CD8-positive, alpha-beta memory T cell (primary cell): Measurements from ENCODE around the gene PPM1L. TPM values are rescaled to one million over a fixed set of nuclear protein-coding genes. Genes with fewer than 3 reads are reported as not detected.

Experiments used
- CTCF ChIA-PET: fragments of 350-600 bp; sonication (Branson Sonifier 250); formaldehyde crosslinking; loops from one replicate; lab custom pipeline; 2021; ENCODE audit warnings: antibody characterized with exemption; lab: Charles Lee
- POLR2A ChIA-PET: fragments of 350-600 bp; sonication (Branson Sonifier 250); formaldehyde crosslinking; loops from one replicate; lab custom pipeline; 2021; ENCODE audit warnings: antibody characterized with exemption; lab: Charles Lee
- DNase-seq, 5 donors: peaks; one replicate each; pipeline versions ENCODE4 v3.0.0 to v3.0.0-alpha.2; 2020 to 2022; ENCODE audit warnings: mixed read lengths in 1 of 5
- H3K27ac ChIP-seq: one replicate; pipeline ENCODE4 v1.7.0; 2013; ENCODE audit warnings: low read depth, mild to moderate bottlenecking, low read length, moderate library complexity
- H3K27me3 ChIP-seq: 2 replicates; pipeline ENCODE4 v1.7.0; 2013; ENCODE audit warnings: low read length, mild to moderate bottlenecking; ENCODE audit not compliant: insufficient read depth, poor library complexity, severe bottlenecking
- H3K36me3 ChIP-seq: 2 replicates; pipeline ENCODE4 v1.7.0; 2013; ENCODE audit warnings: mild to moderate bottlenecking, low read length, moderate library complexity; ENCODE audit not compliant: insufficient read depth
- H3K4me1 ChIP-seq: 2 replicates; pipeline ENCODE4 v1.7.0; 2013; ENCODE audit warnings: mild to moderate bottlenecking, low read length, moderate library complexity; ENCODE audit not compliant: insufficient read depth
- H3K4me3 ChIP-seq: 2 replicates; pipeline ENCODE4 v1.7.0; 2013; ENCODE audit warnings: mild to moderate bottlenecking, low read length
- H3K9me3 ChIP-seq: 2 replicates; pipeline ENCODE4 v1.7.0; 2013; ENCODE audit warnings: mild to moderate bottlenecking, low read length
- H3K27ac Mint-ChIP-seq, 8 donors: one replicate each; pipeline ENCODE4 v1.8.0; 2020 to 2021; ENCODE audit warnings: mixed read lengths in 8 of 8, mild to moderate bottlenecking in 6 of 8, inconsistent platforms in 3 of 8, moderate library complexity in 3 of 8
- H3K27me3 Mint-ChIP-seq, 2 donors: one replicate each; pipeline ENCODE4 v1.8.0; 2020 to 2021; ENCODE audit warnings: mixed read lengths in 2 of 2, mild to moderate bottlenecking in 1 of 2, moderate library complexity in 1 of 2
- H3K36me3 Mint-ChIP-seq, 3 donors: one replicate each; pipeline ENCODE4 v1.8.0; 2020 to 2021; ENCODE audit warnings: mixed read lengths in 3 of 3, inconsistent platforms in 1 of 3, mild to moderate bottlenecking in 1 of 3
- H3K4me1 Mint-ChIP-seq, 3 donors: one replicate each; pipeline ENCODE4 v1.8.0; 2020 to 2021; ENCODE audit warnings: mixed read lengths in 3 of 3, inconsistent platforms in 1 of 3, mild to moderate bottlenecking in 1 of 3
- H3K4me3 Mint-ChIP-seq, 7 donors: one replicate each; pipeline ENCODE4 v1.8.0; 2020 to 2021; ENCODE audit warnings: mixed read lengths in 7 of 7, mild to moderate bottlenecking in 6 of 7, moderate library complexity in 4 of 7, inconsistent platforms in 2 of 7
- H3K9me3 Mint-ChIP-seq, 5 donors: one replicate each; pipeline ENCODE4 v1.8.0; 2020 to 2022; ENCODE audit warnings: mixed read lengths in 5 of 5, mild to moderate bottlenecking in 3 of 5, moderate library complexity in 2 of 5, inconsistent platforms in 1 of 5
- polyA plus RNA-seq: library from polyadenylated mRNA; unstranded; fragments of 300-500 nt; fragmentation: Illumina TruSeq; gene quantifications from one replicate; pipeline ENCODE4 v1.2.3, GENCODE V29; 2021
- total RNA-seq, 2 experiments: library from RNA; stranded (reverse); gene quantifications; one replicate each; pipeline ENCODE4 v1.2.3, GENCODE V29; 2021

The PPM1L gene
- total and polyA plus RNA-seq, 3 experiments from 2014 or later: 1.3 to 4.4 (median 3.8) TPM

DNA sequence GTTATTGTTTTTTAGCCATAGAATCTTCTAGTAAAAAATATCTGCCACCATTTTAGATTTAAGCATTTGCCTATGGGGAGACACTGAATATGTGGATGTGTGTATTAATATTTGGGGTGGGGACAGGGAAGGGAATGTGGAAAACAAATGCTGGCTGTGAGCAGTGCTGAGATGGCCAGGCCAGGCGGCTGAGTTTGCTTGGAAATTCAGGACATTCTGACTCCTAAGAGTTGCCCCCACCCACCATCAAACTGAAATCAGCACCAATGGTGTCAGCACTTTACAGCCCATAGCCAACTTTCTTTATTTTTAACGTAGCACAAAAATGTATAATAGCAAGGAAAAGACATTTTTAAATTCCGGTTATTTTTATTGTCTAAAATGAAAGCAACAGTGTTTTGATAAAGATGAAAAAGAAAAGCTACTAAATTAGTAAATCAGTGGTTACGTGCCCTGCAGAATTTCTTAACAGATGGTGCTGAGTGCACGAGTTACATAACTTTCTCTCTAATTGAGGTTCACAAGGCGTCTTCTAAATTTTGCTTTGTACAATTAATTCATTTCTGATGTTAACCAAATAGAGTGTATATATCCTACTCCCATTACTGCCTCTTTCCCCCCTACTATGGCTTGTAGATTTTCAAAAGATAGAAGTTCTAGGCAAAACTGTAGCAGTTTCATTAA, 315.1 kb downstream of the PPM1L start:
- no peak overlapping the region for H3K4me3 Mint-ChIP-seq
- no peaks in the 10 kb centered on the region for H3K4me1 Mint-ChIP-seq
- H3K36me3 ChIP-seq: no peaks in the 10 kb centered on the region
- peaks cover 0 to 9% (median 3%) of the 10 kb centered on the region in 3 donors for H3K36me3 Mint-ChIP-seq
- no peaks in the 10 kb centered on the region for H3K9me3 Mint-ChIP-seq
- ChIA-PET POLR2A (no interaction called here), CTCF (no interaction called here)
- no peak overlapping the region for H3K27ac ChIP-seq
- no peaks in the 10 kb centered on the region for H3K27me3 Mint-ChIP-seq
- no peak for DNase-seq
- no peak overlapping the region for H3K27ac Mint-ChIP-seq
- H3K9me3 ChIP-seq: no peaks in the 10 kb centered on the region
- H3K27me3 ChIP-seq: no peaks in the 10 kb centered on the region
- no peaks in the 10 kb centered on the region for H3K4me1 ChIP-seq
- H3K4me3 ChIP-seq: no peak overlapping the region

DNA sequence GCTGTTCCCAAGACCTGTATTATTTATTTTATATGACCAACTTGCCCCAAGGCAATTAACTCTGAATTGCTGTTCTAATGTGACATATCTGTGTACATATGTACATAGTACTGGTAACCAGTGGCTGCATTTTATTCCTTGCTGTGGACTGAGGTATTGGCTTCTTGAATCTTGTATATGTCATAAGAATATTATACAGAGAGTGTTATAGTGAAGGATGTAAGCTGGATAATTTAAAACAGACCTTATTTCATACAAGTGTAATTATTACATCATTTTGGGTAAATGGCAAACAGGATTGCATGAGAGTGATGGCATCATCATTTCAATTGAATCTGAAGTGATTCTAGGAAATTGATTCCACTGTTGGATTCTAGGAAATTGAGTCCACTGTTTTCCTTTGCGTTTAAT, 316.2 kb downstream of the PPM1L start:
- Mint-ChIP-seq H3K27ac (no peak overlapping the region), H3K4me3 (no peak overlapping the region), H3K9me3 (no peaks in the 10 kb centered on the region)

DNA sequence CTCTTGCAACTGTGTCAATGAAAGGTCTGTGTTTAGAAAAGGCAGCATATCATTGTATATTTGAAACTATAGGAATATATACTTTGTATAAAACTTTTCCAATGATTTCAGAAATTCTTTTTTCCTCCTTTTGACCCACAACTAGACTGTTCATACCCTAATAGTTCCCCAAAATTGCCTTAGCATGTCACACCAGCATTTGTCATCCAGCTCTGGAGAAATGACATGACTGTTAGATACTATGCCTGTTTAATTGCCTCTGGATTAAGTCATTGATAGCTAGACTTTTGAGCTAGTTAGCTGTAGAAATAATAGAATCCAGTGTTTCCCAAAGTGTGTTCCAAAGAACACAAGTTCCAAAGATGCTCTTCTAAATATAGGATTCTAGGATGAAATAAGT, 316.7 kb downstream of the PPM1L start:
- no peak overlapping the region for H3K27ac Mint-ChIP-seq
- Histone ChIP-seq H3K36me3 (no peaks in the 10 kb centered on the region), H3K9me3 (no peaks in the 10 kb centered on the region), H3K4me1 (no peaks in the 10 kb centered on the region), H3K4me3 (no peak overlapping the region), H3K27me3 (no peaks in the 10 kb centered on the region), H3K27ac (no peak overlapping the region)
- H3K4me3 Mint-ChIP-seq: no peak overlapping the region
- H3K36me3 Mint-ChIP-seq: peaks cover 0 to 5% (median 0%) of the 10 kb centered on the region in 3 donors
- POLR2A ChIA-PET: no interaction called here
- DNase-seq: no peak
- CTCF ChIA-PET: no interaction called here
- H3K4me1 Mint-ChIP-seq: no peaks in the 10 kb centered on the region
- H3K9me3 Mint-ChIP-seq: no peaks in the 10 kb centered on the region
- H3K27me3 Mint-ChIP-seq: no peaks in the 10 kb centered on the region

More for the DNA sequence above, 316.2 kb downstream of the PPM1L start:
- no peaks in the 10 kb centered on the region for H3K27me3 Mint-ChIP-seq
- no peaks in the 10 kb centered on the region for H3K27me3 ChIP-seq
- no peak overlapping the region for H3K27ac ChIP-seq
- H3K9me3 ChIP-seq: no peaks in the 10 kb centered on the region
- H3K4me1 ChIP-seq: no peaks in the 10 kb centered on the region
- ChIA-PET CTCF (no interaction called here), POLR2A (no interaction called here)
- no peak for DNase-seq
- H3K36me3 Mint-ChIP-seq: peaks cover 0 to 7% (median 1%) of the 10 kb centered on the region in 3 donors
- H3K4me1 Mint-ChIP-seq: no peaks in the 10 kb centered on the region
- H3K4me3 ChIP-seq: no peak overlapping the region
- H3K36me3 ChIP-seq: no peaks in the 10 kb centered on the region

DNA sequence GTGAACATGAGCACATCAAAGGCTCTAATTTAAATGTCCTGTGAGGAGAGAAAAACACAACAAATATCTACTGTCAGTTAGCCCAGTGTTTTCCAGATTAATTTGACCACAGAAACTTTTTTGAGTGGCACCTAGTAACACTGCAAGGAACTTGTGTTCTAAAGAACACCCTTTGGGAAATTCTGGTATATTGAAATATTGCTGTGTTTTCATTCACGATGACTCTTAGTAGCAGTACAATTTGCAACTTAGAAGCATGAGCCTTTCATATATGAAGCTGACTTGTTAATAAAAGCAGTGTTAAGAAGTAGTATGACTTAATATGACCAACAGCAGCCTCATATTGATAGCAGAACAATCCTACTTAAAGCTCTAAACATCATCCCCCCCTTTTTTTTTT, 317.1 kb downstream of the PPM1L start:
- H3K4me3 Mint-ChIP-seq: no peak overlapping the region
- CTCF ChIA-PET: no interaction called here
- no peak overlapping the region for H3K4me3 ChIP-seq
- H3K9me3 ChIP-seq: no peaks in the 10 kb centered on the region
- H3K36me3 ChIP-seq: no peaks in the 10 kb centered on the region
- H3K27me3 ChIP-seq: no peaks in the 10 kb centered on the region
- H3K27ac ChIP-seq: no peak overlapping the region
- peaks cover 0 to 5% (median 0%) of the 10 kb centered on the region in 3 donors for H3K36me3 Mint-ChIP-seq
- H3K4me1 Mint-ChIP-seq: no peaks in the 10 kb centered on the region
- H3K27me3 Mint-ChIP-seq: no peaks in the 10 kb centered on the region
- no peak for DNase-seq
- POLR2A ChIA-PET: no interaction called here
- H3K9me3 Mint-ChIP-seq: no peaks in the 10 kb centered on the region
- no peak overlapping the region for H3K27ac Mint-ChIP-seq
- no peaks in the 10 kb centered on the region for H3K4me1 ChIP-seq

DNA sequence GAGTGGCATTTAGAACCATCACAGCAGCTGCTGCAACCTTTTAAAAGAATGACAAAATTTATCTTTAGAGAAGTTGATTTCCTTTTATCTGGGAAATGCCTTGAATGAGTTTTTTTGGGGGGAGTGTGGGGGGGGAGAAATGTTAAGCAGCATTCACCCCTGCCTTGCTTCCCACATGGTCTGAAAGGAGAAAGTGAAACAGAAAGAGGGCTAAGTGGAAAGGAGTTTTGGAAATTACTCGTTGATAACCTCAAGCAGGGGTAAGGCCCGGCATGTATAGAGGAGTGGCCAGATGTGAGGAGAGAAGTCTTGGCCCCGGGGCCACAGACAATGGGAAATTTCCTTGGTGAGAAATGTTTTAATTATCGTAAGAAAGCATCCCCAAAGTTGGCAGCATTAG, 325.6 kb downstream of the PPM1L start:
- Mint-ChIP-seq H3K9me3 (no peaks in the 10 kb centered on the region), H3K27ac (no peak overlapping the region), H3K4me1 (peaks cover 0 to 7% (median 6%) of the 10 kb centered on the region in 3 donors), H3K4me3 (no peak overlapping the region), H3K27me3 (peaks cover 0 to 10% of the 10 kb centered on the region in 2 donors), H3K36me3 (no peaks in the 10 kb centered on the region)
- DNase-seq: no peak
- CTCF ChIA-PET: no interaction called here
- Histone ChIP-seq H3K36me3 (no peaks in the 10 kb centered on the region), H3K27ac (no peak overlapping the region), H3K4me1 (no peaks in the 10 kb centered on the region), H3K9me3 (no peaks in the 10 kb centered on the region), H3K27me3 (no peaks in the 10 kb centered on the region), H3K4me3 (no peak overlapping the region)
- POLR2A ChIA-PET: no interaction called here

DNA sequence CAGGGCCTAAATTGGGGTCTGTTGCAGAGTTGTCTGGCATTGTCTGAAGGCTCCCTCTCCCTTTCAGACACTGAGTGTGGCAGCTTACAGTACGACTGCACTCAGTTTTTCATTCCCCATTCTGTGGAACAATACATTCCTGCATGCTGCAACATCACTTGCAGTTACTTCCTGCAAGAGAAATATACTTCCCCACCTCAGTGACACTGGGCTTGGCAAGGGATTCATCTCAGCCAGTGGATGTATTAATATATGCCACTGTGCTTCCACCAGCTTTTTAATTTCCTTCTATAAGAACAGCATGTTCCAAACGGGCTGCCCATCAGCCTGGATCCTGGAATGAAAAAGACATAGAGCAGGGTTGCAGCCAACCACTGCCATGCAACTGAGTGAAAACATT, 326.0 kb downstream of the PPM1L start:
- Mint-ChIP-seq H3K9me3 (no peaks in the 10 kb centered on the region), H3K27ac (no peak overlapping the region), H3K27me3 (peaks cover 0 to 10% of the 10 kb centered on the region in 2 donors), H3K4me1 (peaks cover 0 to 7% (median 6%) of the 10 kb centered on the region in 3 donors), H3K36me3 (no peaks in the 10 kb centered on the region), H3K4me3 (no peak overlapping the region)
- DNase-seq: no peak
- ChIA-PET CTCF (no interaction called here), POLR2A (no interaction called here)
- H3K4me1 ChIP-seq: no peaks in the 10 kb centered on the region
- no peaks in the 10 kb centered on the region for H3K27me3 ChIP-seq
- no peak overlapping the region for H3K4me3 ChIP-seq
- no peaks in the 10 kb centered on the region for H3K36me3 ChIP-seq
- H3K9me3 ChIP-seq: no peaks in the 10 kb centered on the region
- no peak overlapping the region for H3K27ac ChIP-seq

DNA sequence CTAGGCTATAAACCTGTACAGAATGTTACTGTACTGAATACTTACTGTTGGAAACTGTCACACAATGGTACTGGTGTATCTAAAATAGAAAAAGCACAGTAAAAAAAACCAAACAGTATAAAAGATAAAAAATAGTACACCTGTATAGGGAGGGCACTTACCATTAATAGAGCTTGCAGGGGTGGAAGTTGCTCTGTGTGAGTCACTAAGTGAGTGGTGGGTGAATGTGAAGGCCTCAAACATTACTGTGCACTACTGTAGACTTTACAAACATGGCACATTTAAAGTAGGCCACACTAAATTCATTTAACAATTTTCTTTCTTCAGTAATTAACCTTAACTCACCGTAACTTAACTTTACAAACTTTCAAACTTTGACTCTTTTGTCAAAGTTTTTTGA, 327.1 kb downstream of the PPM1L start:
- Mint-ChIP-seq H3K4me1 (peaks cover 0 to 7% (median 6%) of the 10 kb centered on the region in 3 donors), H3K27ac (no peak overlapping the region), H3K36me3 (no peaks in the 10 kb centered on the region), H3K4me3 (no peak overlapping the region), H3K27me3 (peaks cover 0 to 17% of the 10 kb centered on the region in 2 donors), H3K9me3 (no peaks in the 10 kb centered on the region)
- CTCF ChIA-PET: no interaction called here
- Histone ChIP-seq H3K36me3 (no peaks in the 10 kb centered on the region), H3K27ac (no peak overlapping the region), H3K4me3 (no peak overlapping the region), H3K27me3 (no peaks in the 10 kb centered on the region), H3K4me1 (no peaks in the 10 kb centered on the region), H3K9me3 (no peaks in the 10 kb centered on the region)
- DNase-seq: no peak
- POLR2A ChIA-PET: no interaction called here

DNA sequence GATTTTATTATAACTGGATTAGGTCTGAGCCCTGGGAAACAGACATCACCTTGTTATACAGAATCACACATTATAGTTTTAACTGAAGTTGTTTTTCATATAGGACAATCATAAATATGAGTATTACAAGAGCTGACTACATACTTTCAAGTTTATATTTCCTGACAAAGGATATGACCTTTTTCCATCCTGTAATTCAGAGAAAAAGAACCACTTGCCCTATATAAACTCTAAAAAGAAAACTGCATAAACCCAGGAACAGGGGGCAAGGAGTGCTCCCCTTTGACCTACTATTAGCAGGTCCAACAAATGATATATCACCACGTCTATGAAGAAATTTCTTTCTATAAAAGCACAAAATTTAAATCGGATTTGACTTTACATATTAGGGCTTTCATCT, 328.2 kb downstream of the PPM1L start:
- no peak overlapping the region for H3K4me3 Mint-ChIP-seq
- Histone ChIP-seq H3K27ac (no peak overlapping the region), H3K27me3 (no peaks in the 10 kb centered on the region), H3K4me1 (no peaks in the 10 kb centered on the region), H3K36me3 (no peaks in the 10 kb centered on the region), H3K9me3 (no peaks in the 10 kb centered on the region), H3K4me3 (no peak overlapping the region)
- no peaks in the 10 kb centered on the region for H3K9me3 Mint-ChIP-seq
- H3K36me3 Mint-ChIP-seq: no peaks in the 10 kb centered on the region
- CTCF ChIA-PET: no interaction called here
- H3K4me1 Mint-ChIP-seq: peaks cover 0 to 7% (median 6%) of the 10 kb centered on the region in 3 donors
- H3K27ac Mint-ChIP-seq: no peak overlapping the region
- no peak for DNase-seq
- POLR2A ChIA-PET: no interaction called here
- H3K27me3 Mint-ChIP-seq: peaks cover 0 to 23% of the 10 kb centered on the region in 2 donors
